Germinal center (tissue), 1 donor: ENCODE data around the gene NFASC.

ENCODE experiments used
- DNase-seq: peaks from one replicate; pipeline ENCODE4 v3.0.0; 2012; ENCODE audit warnings: mixed read lengths, low spot score

NFASC gene

GRCh38 chr1:204983136-204983535, 112.5 kb downstream of the NFASC start:
- no peak for DNase-seq

DNA sequence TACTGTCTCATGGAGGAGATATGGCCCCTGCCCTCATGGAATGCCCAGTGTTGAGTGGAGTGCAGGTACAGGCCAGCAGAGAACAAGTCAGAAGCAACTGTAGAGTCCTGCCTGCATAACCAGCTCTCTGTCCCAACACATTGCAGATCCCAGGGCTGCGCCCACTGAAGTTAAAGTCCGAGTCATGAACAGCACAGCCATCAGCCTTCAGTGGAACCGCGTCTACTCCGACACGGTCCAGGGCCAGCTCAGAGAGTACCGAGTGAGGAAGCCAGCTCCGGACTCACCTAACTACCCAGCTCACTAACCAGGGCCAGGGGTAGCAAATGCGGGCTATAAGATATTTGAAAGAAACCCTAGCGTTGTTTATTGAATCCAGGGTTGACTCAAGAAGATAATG, 113.2 kb downstream of the NFASC start:
- no peak for DNase-seq

GRCh38 chr1:204984499-204984898, 113.8 kb downstream of the NFASC start:
- no peak for DNase-seq

DNA sequence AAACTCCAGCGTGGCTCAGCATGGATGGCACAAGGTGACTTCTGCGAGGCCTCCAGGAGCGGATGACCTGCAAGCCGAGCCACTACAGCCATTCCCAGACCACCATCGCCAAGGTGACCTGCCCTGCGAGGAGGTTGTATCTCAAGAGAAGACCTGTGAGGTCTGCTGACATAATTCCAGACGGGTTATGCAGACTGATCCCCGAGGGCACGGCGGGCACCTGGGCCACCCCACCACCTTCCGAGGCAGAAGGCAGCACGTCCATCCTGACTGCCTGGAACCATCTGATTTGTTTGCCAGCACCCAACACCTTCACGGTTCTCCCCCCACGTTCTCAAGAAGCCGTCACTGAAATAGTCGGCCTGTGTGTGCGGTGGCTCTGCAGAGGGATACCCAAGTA, 115.5 kb downstream of the NFASC start:
- DNase-seq = no peak

DNA sequence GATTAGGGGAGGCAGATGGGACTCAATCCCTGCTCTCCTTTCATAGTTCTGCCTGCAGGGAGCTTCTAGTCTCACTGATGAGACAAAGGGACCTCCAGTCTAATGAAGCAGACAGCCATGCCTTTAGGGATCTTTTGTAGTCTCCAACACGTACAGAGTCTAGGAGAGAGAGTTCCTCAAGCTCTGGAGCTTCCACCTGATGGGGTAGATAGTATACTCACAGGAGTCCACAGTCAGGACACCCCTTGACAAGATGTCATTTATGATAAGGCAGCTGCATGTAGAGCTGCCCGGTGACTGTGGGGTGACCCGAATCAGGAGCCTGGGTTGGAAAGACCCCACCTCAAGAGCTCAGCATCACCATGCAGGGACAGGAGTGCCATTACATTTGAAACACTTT, 117.0 kb downstream of the NFASC start:
- DNase-seq = no peak

GRCh38 chr1:204988196-204988595, 117.5 kb downstream of the NFASC start:
- no peak for DNase-seq

GRCh38 chr1:204989266-204990058, 118.8 kb downstream of the NFASC start:
- peak; percentile 92 for DNase-seq

GRCh38 chr1:204990059-204990664, 119.5 kb downstream of the NFASC start:
- no peak for DNase-seq

DNA sequence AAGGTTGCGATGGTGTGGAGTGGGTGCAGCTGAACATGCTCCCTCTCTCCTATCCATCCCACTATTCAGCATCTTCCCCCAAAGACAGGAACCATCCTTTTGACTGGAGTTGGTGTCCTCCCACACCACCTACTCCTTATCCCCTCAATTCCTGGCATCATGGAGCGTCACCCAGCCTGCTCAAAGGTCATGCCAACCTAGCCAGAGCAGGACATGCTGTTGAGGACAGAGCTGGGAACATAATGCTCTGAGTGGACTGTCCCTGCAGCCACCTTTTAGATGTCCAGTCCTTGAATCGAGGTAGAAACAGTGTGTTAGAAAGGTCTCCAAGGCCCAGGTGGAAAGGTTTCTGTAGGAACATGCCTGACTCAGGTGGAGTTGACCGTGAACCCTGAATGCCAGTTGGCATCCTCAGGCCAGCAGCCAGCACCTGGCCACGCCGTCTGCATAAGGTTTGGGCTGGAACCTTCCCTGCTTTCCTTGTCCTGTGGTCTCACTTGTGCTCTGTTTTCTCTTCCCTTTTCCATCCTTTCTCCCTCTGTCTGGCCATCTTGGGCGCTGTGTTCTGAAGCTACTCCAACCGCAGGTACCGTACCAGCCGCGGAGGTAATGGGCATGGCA, 120.2 kb downstream of the NFASC start:
- DNase-seq = no peak

DNA sequence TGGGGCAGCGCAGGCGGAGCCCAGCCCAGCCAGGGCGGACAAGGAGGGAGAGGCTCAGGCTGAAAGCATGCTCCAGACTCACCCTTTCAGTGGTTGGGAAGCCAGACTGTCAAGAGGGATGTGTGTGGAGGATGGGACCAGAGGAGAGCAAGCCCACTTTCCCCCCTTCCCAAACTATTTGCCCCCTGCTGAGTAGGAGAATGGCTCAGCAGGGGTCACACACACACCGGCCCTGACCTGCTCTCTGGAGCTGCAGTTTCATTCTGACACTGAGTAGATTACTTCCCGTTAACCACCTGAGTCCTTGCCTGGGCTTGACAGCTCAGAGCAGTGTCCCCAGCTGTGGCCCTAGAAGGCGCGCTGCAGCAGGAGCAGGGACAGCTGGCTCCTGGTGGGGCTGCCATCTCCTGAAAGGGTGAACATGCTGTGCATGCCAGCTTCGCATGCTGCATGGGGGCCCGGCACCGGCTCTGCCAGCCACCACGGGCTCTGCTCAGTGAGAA, 120.7 kb downstream of the NFASC start:
- DNase-seq = peak; percentile 34

- DNase-seq = peak; percentile 53
Measured at GRCh38 chr1:204992201-204992997, 121.7 kb downstream of the NFASC start.

DNA sequence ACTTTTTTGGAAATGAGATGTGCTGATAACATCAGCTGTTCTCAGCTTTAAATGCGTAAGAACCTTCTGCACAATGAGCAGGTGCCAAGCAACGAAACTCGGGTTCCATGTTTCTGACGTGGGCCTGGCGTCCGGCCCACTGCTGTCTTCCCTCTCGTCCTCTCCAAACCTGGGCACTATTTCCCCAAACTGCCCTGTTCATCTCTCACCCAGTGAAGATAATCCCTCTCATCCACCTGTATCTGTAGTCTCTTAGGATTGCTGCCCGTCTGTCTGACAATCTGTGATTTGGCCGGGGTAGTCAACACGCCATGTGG, 122.3 kb downstream of the NFASC start:
- DNase-seq = no peak

GRCh38 chr1:204994086-204994862, 123.6 kb downstream of the NFASC start:
- no peak for DNase-seq

GRCh38 chr1:204996981-204997380, 126.3 kb downstream of the NFASC start:
- no peak for DNase-seq

GRCh38 chr1:204997591-204998355, 127.1 kb downstream of the NFASC start:
- DNase-seq = no peak

DNA sequence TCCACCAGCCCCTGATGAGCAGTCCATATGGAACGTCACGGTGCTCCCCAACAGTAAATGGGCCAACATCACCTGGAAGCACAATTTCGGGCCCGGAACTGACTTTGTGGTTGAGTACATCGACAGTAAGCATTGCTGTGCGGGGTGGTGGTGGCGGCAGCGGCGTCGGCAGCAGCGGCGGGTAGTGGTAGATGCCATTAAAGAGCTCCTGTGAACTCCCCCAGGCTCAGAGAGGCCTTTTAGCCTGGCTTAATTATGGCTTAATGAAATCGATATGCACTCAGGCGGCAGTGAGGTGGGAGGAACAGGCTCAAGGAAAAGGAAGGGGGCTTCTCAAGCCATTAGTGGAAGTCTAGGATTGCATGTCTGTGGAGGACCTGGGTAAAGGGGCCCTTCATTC, 130.5 kb downstream of the NFASC start:
- no peak for DNase-seq

DNA sequence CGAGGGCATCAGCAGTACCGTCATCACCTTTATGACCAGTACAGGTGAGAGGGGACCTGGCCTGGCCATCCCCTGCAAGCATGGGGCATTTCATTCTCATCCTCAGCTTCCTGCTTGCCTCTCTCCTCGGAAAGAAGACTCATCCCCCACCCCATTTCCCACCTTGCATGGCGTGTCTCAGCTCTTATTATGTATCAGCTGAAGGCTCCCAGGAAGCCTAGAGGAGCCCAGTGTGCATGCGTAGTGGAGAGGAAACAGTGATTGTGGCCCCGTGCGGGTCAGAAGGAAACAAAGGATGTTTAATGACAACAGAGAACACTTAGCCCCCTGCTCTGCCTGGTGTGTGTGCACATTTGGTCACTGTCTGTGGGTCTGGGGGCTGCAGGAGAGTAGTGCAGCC, 132.0 kb downstream of the NFASC start:
- DNase-seq = no peak

- no peak for DNase-seq
Measured at GRCh38 chr1:205003358-205004131, 132.9 kb downstream of the NFASC start.

- DNase-seq = no peak
Measured at GRCh38 chr1:205004351-205004750, 133.7 kb downstream of the NFASC start.

- DNase-seq = no peak
Measured at GRCh38 chr1:205008896-205009295, 138.2 kb downstream of the NFASC start.
